Testis (tissue), 3 donors: ENCODE results near the gene MRPL19. TPM values are rescaled to one million over a fixed set of nuclear protein-coding genes. Genes with fewer than 3 reads are reported as not detected.

ENCODE experiments used
- DNase-seq: peaks from one replicate; pipeline ENCODE4 v3.0.0-alpha.2; 2019
- H3K27ac ChIP-seq, 2 donors: fragments of 200-600 bp; sonication (generic); one replicate each; pipeline ENCODE4 v1.5.1; 2019
- H3K27me3 ChIP-seq: fragments of 200-600 bp; sonication (generic); one replicate; pipeline ENCODE4 v1.5.1; 2019
- H3K36me3 ChIP-seq: fragments of 200-600 bp; sonication (generic); one replicate; pipeline ENCODE4 v1.5.1; 2017; ENCODE audit warnings: low read depth; ENCODE audit errors: missing control alignments
- H3K4me1 ChIP-seq: fragments of 200-600 bp; sonication (generic); one replicate; pipeline ENCODE4 v1.5.1; 2019
- H3K4me3 ChIP-seq, 2 donors: fragments of 200-600 bp; sonication (generic); one replicate each; pipeline ENCODE4 v1.5.1; 2017 to 2019
- H3K9me3 ChIP-seq: fragments of 200-600 bp; sonication (generic); one replicate; pipeline ENCODE4 v1.5.1; 2017
- POLR2A ChIP-seq: fragments of 450-650 bp; IDR thresholded peaks from one replicate; pipeline ENCODE4 v1.6.1; 2017; ENCODE audit warnings: antibody characterized with exemption, mild to moderate bottlenecking, moderate library complexity
- WGBS, 2 donors: methylation state at CpG; one replicate each; pipeline ENCODE4 v1.1.5; 2018; 5-methylcytosine and 5-hydroxymethylcytosine counted together
- intact Hi-C: fragments of 100-400 bp; cut with DNase I; formaldehyde crosslinking; loops from one replicate; pipeline ENCODE4 v1.15.1; 2023; ENCODE audit warnings: low total_unique reads
- polyA plus RNA-seq: library from polyadenylated mRNA; stranded (reverse); fragments of 350-450 nt; fragmentation: Illumina TruSeq; extraction: RNeasy Lipid Tissue Mini Kit (QIAGEN cat#74804); gene quantifications from one replicate; pipeline ENCODE4 v1.2.3, GENCODE V29; 2014; ENCODE audit warnings: low read depth, low replicate concordance; ENCODE audit not compliant: insufficient read depth
- total RNA-seq, 2 donors: library from RNA; depleted of rRNA; stranded (reverse); fragments of >200 nt; gene quantifications; one replicate each; pipeline ENCODE4 v1.2.3, GENCODE V29; 2016
- TF ChIP-seq, protein P1 (sequence below), 3 experiments: fragments of 450-650 bp in 2 of 3; fragments of 200-600 bp in 1 of 3; sonication (generic) in 1 of 3; IDR thresholded peaks; one replicate each; pipeline ENCODE4 v1.5.1; 2016 to 2019; ENCODE audit warnings: antibody characterized with exemption in 3 of 3, mild to moderate bottlenecking in 2 of 3, moderate library complexity in 1 of 3

The MRPL19 gene
- total and polyA plus RNA-seq, 3 donors from 2014 or later, result 27.3 to 36.2 (median 27.9) TPM

DNA sequence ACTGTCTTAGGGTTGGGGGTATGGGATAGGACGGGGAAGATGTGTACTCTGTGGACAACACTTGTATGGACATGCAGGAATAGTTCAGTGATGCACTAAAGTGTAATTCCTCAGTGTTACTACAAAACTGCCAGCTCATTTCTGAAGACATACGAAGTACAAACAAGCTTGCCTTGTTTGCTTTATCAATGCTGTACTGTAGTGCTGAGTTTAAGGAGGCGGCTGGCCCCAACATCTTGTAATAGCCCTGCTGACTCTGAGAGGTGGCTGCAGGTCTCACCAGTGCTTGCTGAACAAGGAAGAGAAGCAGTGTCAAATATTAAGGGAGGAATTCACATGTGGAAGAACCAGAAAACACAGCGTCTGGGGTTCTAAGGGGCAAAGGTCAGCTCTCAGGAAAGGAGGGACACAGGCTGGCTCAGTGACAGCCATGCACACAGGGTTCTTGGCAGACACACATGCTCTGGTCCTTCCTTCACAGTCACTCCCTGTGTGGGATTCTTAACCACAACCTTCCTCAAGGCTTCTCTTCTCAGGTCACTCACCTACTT lies 46.0 kb upstream of the MRPL19 start:
- Histone ChIP-seq H3K36me3 (no peaks in the 10 kb centered on the region), H3K27ac (no peak overlapping the region), H3K9me3 (no peaks in the 10 kb centered on the region), H3K4me3 (no peak overlapping the region), H3K4me1 (no peaks in the 10 kb centered on the region), H3K27me3 (no peaks in the 10 kb centered on the region)
- 55 to 76% methylated on average over 4 of the region's 4 CpGs for WGBS, 2 donors
- intact Hi-C loops, result no loop called here
- DNase-seq, result peak; percentile 36
- TF ChIP-seq, protein P1, sequence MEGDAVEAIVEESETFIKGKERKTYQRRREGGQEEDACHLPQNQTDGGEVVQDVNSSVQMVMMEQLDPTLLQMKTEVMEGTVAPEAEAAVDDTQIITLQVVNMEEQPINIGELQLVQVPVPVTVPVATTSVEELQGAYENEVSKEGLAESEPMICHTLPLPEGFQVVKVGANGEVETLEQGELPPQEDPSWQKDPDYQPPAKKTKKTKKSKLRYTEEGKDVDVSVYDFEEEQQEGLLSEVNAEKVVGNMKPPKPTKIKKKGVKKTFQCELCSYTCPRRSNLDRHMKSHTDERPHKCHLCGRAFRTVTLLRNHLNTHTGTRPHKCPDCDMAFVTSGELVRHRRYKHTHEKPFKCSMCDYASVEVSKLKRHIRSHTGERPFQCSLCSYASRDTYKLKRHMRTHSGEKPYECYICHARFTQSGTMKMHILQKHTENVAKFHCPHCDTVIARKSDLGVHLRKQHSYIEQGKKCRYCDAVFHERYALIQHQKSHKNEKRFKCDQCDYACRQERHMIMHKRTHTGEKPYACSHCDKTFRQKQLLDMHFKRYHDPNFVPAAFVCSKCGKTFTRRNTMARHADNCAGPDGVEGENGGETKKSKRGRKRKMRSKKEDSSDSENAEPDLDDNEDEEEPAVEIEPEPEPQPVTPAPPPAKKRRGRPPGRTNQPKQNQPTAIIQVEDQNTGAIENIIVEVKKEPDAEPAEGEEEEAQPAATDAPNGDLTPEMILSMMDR (IDR thresholded peaks at IDR 0.05), result no peak
- no peak for TF ChIP-seq POLR2A

DNA sequence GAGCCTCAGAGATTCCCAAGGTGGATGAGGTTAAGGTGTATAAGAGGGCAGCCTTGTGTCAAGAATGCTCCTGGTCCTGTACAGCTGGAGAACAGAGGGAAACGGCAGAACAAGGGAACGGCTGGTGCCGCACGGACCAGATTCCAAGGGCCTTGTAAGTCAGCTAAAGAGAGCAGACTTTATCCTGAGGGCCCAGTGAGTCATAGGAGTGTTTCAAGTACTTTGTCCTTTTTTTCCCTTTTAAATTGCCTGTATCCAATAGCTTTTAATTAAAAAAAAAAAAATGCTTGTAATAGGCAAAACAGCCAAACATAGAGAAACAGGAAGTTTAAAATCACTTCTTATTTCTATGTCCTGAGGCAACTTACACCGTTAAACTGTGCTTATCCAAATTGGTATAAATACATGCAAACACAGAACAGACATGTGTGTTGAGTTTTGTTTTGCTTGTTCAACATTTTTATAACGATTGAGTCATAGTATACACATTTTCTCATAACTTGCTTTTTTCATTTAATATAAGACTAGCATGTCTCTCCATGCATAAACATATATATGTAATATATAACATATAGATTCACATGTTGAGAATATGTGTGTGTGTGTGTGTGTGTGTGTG lies 43.8 kb upstream of the MRPL19 start:
- Histone ChIP-seq H3K4me3 (no peak overlapping the region), H3K9me3 (no peaks in the 10 kb centered on the region), H3K4me1 (peaks cover 1% of the 10 kb centered on the region), H3K27ac (no peak overlapping the region), H3K36me3 (no peaks in the 10 kb centered on the region), H3K27me3 (no peaks in the 10 kb centered on the region)
- intact Hi-C loops, result no loop called here
- TF ChIP-seq, protein P1 (IDR thresholded peaks at IDR 0.05), result no peak
- no peak for TF ChIP-seq POLR2A
- WGBS, 2 donors, result 59 to 77% methylated on average over 6 of the region's 6 CpGs
- DNase-seq, result no peak

DNA sequence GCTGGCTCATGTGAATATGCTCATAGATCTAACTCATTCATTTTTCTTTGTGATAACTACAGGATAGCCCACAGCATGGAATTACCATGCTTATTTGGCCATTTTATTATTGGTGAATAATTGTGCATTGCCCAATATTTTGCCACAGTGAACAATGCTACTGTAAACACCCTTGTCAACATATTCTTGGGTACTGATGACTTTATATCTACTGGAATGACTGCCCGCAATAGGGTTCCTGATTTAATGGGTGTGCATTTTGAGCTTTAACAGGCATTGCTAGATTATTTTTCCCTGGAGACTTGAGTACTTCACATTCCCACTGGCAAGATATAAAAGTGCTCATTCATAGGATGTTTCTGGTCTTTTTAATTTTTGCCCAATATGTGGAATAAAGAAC lies 43.1 kb upstream of the MRPL19 start:
- no peaks in the 10 kb centered on the region for H3K36me3 ChIP-seq
- H3K27me3 ChIP-seq, result no peaks in the 10 kb centered on the region
- no peak overlapping the region for H3K4me3 ChIP-seq
- WGBS, 2 donors, result 89 to 90% methylated on average over 1 of the region's 1 CpG
- no peaks in the 10 kb centered on the region for H3K9me3 ChIP-seq
- intact Hi-C loops, result no loop called here
- H3K27ac ChIP-seq, result no peak overlapping the region
- DNase-seq, result no peak
- peaks cover 7% of the 10 kb centered on the region for H3K4me1 ChIP-seq
- TF ChIP-seq, protein P1 (IDR thresholded peaks at IDR 0.05), result no peak
- TF ChIP-seq POLR2A, result no peak

DNA sequence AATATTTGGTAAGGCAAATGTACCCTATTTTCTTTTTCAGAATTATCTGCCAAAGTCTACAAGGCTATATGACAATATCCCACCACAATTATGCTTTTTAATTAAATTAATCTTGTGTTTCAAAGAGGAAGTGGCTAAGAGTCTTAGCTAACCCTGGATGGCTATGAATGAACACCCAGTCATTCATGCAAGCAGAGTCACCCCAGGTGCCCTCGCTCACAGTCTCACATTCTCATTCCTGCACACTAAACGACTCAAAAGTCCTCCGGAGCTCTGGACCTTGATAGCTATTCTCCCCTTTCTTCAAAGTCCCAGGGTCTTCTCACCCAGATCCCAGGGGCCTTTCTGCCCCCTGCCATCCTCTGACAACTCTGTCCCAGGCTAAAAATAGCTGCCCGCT lies 42.1 kb upstream of the MRPL19 start:
- H3K4me1 ChIP-seq, result peaks cover 11% of the 10 kb centered on the region
- no peaks in the 10 kb centered on the region for H3K36me3 ChIP-seq
- no peak overlapping the region for H3K27ac ChIP-seq
- intact Hi-C loops, result no loop called here
- H3K4me3 ChIP-seq, result no peak overlapping the region
- no peak for DNase-seq
- H3K9me3 ChIP-seq, result no peaks in the 10 kb centered on the region
- TF ChIP-seq POLR2A, result no peak
- TF ChIP-seq, protein P1 (IDR thresholded peaks at IDR 0.05), result no peak
- 80 to 82% methylated on average over 4 of the region's 4 CpGs for WGBS, 2 donors
- no peaks in the 10 kb centered on the region for H3K27me3 ChIP-seq
